ENCODE measurements around the gene MLXIP. TPM values are rescaled to one million over a fixed set of nuclear protein-coding genes. Genes with fewer than 3 reads are reported as not detected.

The MLXIP gene
- total RNA-seq, 1 experiment from 2014 or later, result 31.3 TPM

DNA sequence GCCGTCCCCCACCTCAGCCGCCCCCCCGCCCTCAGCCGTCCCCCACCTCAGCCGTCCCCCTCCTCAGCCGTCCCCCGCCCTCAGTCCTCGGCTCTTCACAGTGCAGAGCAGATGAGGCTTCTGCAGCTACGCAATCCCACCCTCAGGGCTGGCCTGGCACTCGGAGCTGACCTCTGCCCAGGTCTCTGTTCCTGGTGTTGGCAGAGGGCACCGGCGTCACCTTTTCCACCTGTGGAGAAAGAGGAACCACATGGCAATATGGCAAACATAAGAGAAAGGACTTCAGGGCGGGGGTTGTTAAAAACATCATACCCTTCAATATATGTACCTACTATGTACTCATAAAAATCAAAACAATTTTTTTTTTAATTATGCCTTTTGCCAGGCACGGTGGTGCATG, 45.8 kb downstream of the MLXIP start:
- DNase-seq (ENCODE audit: low spot score), result no peak

DNA sequence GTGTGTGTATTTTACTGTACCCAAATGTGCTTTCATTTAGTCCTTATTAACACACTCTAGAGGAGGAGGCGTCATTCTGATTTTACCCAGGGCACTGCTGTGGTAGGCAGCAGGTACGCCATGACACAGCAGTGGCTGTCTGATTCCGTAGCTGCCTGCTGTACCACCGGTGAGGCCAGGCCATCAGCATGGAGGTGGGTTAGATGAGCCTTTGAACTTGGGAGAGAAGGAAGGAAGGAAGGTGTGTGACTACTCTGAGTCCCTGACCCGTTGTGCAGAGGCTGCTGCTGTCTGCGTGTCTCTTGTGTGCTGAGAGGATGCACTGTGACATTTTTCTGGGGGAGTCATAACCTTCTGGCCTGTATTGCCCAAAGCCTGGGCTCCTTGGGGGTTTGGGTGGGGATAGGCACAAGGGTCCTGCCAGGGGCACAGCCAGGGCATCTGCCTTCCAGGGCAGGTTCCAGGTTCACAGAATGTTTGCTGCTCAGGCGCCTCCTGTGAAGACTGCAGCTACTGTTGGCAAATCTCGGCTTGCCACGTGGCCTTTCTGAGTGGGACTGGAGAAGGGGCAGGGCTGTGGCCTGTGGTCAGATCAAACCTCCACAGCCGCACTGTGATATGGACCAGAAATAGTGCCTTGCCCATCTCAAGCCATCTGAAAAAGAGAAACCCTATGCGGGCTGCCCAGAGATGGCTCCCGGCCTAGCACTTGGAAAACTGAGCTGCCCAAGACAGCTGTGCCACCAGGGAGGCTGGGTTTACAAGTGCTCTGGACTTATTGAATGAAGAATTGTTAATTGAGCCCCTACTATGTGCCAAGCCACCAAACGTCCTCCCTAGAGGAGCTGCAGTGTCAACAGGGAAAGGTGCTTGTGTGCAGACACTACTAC, 47.1 kb downstream of the MLXIP start:
- DNase-seq (ENCODE audit: low spot score), result no peak

DNA sequence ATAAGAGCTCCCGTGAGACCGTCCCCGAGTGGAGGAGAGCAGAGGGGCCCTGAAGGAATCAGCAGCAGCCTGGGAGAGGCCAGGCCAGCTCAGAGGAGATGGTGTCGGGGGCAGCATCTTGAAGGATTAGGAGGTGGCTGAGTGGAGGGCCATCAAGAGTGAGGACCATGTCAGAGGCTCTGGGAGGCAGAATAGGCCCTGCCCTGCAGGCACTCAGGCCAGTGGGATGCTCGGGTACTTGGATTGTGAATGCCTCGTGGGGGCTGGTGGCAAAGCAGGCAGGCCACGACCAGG, 47.7 kb downstream of the MLXIP start:
- DNase-seq (ENCODE audit: low spot score), result no peak

DNA sequence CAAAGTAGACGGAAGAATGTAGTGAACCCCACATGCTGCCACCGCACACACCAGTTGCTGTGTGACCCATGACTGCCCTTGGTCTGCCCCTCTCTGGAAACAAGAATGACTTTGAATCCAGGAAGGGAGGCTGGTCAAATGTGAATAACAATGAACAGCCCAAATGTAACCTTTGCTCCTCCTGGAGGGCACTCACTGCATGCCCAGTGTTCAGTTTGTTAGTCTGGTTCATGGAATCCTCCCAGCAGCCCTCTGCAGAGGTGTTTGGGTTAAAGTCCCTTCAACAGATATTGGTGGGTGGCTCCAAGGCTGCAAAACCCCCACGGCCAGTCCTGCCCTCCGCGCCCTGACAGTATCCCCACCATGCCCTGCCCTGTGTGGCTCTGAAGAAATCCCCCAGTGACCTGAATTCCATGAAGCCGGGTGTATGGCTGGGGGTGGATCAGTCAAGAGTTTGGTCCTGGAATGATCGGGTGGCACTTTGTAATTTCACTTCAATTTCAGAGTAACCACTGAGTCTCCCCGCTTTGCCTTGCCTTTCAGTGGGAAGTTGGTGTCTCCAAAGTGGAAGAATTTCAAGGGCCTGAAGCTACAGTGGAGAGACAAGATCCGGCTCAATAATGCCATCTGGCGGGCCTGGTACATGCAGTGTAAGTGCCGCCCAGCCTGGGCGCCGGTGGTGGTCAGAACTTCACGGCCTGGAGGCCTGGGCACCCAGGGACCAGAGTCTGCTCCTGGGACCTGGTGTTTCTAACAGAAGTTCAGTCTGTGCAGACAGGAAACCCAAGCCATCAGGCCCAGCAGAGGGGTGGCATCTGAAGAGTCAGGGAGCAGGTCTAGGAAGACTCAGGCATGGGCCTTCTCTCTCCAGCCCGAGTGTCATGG, 48.4 kb downstream of the MLXIP start:
- peak; percentile 60 for DNase-seq (ENCODE audit: low spot score)

DNA sequence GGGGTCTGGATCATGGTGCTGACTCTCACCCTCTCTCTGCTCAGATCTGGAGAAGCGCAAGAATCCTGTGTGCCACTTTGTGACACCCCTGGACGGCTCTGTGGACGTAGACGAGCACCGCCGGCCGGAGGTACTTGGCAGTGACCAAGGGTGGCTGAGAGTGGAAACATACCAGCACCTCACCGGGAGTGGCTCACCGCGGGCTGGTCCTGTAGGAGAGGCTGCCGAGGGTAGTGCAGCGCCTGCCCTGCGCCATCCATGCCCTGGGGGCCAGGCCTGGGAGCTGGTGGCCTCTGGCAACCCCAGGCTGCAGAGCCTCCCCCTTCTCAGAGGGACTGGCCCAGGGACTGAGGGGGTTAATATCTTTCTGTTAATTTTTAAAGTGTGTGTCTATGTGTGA, 49.3 kb downstream of the MLXIP start:
- no peak for DNase-seq (ENCODE audit: low spot score)

DNA sequence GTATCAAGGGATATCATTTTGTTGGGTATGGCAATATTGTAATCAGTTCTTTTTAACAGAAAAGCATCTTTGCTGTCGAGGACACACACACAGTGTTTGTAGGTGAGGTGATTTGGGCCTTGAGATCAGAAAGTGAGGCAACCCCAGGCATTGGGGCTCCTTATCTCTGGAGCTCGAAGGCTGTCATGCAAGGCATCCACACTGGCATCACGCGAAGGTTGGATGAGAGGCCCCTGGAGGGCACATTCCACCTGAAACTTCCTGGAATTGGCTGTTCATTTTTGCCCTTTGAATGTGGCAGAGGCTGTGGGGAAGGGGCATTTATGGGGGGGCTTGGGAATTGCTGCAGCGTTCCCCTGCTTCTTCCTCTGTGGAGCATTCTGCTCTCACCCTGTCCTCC, 49.9 kb downstream of the MLXIP start:
- DNase-seq (ENCODE audit: low spot score), result no peak

DNA sequence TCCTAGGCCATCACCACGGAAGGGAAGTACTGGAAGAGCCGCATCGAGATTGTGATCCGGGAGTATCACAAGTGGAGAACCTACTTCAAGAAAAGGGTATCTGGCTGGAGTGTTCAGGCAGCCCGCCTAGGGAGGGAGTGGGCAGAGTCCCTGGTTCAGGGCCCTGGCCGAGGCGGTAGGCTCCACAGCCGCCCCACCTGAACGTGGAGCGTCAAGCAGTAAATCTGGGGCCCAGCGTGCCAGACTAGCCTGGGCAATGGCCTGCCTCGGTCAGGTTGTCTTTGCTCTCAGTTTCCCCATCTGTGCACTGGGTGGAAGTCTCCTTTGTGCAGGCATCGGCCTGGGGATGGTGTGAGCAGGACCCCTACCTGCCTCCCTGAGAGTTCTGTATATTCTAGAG, 50.6 kb downstream of the MLXIP start:
- DNase-seq (ENCODE audit: low spot score), result no peak

DNA sequence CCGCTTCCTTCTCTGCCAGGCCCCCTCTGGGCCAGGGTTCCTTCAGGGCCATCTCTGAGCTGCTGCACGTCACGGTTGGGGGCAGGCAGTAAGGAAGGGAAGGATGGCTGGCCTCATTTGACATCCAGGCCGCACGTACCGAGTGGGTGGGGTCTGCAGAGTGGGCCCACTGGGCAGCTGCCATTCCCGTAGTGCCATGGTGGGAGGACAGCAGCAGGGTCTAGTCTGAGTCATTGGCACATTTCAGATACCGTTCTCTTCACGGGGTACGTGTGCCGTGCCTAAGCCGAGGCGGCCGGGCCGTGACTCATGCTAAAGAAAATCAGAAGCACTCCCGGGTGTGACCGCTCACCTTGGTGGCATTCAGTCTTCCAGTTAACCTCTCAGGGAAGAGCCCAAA, 51.6 kb downstream of the MLXIP start:
- DNase-seq (ENCODE audit: low spot score), result no peak

DNA sequence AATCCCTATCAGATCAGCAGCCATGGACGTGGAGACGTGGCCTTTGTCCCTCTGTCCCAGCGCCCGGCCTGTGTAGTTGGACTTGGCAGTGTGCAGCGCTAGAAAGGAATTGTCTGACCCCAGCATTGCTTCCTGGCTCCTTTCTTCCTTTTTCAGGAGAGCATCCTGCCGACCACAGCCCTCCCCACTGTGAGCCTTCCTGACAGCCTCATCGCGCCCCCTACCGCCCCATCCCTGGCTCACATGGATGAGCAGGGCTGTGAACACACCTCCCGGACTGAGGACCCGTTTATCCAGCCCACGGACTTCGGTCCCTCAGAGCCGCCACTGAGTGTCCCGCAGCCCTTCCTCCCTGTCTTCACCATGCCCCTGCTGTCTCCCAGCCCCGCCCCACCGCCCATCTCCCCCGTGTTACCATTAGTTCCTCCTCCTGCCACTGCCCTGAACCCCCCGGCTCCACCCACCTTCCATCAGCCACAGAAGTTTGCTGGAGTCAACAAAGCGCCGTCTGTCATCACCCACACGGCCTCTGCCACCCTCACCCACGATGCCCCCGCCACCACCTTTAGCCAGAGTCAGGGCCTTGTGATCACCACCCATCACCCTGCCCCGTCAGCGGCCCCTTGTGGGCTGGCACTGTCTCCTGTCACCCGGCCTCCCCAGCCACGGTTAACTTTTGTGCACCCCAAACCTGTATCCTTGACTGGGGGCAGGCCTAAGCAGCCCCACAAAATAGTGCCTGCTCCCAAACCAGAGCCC, 54.8 kb downstream of the MLXIP start:
- DNase-seq (ENCODE audit: low spot score), result no peak

DNA sequence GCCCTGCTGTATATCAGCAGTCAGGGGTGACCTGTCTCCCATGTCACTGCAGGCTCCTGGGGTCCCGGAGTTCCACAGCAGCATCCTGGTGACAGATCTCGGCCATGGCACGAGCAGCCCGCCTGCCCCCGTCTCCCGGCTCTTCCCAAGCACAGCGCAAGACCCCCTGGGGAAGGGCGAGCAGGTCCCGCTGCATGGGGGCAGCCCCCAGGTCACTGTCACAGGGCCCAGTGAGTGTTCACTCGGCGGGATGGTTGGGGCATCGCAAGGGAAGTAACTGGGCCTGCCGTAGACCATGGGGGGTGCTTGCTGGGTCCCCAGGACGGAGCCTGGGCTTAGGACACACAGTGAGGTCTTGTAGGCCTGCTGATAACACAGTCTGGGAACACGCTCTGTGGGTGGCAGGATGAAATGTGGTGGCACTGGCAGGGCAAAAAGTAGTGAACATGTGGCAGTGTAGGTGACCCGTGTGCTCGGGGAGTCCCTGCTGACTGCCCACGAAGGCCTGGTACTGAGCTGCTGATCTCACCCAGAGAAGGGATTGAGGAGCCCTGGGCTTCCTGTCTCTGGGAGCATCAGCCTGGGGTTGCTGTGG, 57.0 kb downstream of the MLXIP start:
- DNase-seq (ENCODE audit: low spot score), result no peak

DNA sequence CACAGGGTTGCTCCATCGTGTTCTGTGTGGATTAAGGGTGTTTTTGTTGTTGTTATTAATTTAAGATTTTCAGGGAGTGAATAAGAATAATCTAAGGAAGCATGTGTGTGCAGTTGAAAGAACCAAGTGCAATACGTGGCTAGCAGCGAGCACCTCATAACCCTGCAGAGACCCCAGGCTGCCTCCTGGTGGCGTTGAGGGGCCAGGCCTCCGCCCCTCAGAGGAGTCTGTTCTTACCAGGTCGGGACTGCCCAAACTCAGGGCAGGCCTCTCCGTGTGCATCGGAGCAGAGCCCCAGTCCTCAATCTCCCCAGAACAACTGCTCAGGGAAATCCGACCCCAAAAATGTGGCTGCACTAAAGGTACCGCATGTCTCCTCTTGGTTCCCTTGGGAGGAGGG, 58.7 kb downstream of the MLXIP start:
- DNase-seq (ENCODE audit: low spot score), result no peak

DNA sequence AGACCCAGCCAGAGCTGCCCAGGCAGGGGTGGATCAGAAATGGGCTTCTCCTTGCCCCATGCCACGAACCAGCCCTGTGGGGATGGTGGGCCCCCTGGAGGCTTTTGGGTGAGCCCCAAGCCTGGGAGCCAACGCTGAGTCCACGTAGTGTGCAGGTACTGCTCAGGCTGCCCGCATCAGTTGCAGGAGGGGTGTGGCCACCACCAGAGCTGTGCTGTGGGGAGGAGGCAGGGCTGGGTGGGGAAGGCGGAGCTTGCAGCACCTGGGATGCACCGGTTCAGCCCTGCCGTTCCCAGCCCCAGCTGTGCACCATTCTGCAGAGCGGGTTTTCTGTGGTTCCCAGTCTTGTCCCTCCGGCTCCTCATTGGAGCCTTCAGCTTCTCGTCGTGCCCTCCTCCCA, 59.1 kb downstream of the MLXIP start:
- peak; percentile 79 for DNase-seq (ENCODE audit: low spot score)

DNA sequence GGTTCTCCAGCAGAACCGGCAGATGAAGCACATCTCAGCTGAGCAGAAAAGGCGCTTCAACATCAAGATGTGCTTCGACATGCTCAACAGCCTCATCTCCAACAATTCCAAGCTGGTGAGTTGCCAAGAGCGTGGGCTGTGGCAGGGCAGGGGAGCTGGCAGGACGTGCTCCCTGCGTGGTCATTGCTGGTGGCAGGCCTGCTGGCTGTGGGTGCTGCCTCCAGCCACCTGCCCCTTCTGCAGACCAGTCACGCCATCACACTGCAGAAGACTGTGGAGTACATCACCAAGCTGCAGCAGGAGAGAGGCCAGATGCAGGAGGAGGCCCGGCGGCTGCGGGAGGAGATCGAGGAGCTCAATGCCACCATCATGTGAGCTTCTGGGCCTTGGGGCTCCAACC, 59.6 kb downstream of the MLXIP start:
- DNase-seq (ENCODE audit: low spot score), result no peak

DNA sequence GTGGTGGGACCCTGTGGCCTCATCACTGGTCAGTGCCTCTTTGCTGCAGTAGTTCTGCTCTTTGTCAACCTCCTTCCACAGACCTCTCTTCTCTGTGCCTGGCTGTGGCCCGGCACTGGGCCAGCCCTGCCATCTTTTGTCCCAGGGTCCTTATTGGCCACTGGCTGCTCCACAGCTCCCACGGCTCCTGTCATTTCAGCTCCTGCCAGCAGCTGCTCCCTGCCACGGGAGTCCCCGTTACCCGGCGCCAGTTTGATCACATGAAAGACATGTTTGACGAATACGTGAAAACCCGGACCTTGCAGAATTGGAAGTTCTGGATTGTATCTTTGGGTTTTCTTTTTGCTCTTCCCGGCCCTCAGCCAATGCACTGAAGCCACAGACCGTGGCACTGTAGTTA, 60.1 kb downstream of the MLXIP start:
- DNase-seq (ENCODE audit: low spot score), result no peak

DNA sequence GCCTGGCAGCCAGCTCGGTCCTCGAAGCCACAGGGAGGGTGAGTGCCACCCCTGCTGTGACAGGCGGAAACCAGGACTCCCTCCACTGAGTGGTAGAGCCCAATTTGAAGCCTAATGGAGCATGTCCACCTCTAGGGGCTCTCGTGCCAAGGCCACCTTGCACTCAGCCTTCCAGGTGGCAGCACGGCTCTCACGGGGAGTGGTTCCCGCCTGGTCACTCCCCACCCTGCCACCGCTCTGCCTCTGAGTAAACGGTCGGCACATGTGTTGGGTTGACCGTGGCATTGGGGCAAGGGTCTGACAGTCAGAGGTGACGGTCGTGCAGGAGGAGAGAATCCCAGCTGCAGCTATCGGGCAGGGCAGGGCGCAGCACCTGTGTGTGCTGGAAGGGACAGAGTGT, 60.7 kb downstream of the MLXIP start:
- DNase-seq (ENCODE audit: low spot score), result peak; percentile 67

DNA sequence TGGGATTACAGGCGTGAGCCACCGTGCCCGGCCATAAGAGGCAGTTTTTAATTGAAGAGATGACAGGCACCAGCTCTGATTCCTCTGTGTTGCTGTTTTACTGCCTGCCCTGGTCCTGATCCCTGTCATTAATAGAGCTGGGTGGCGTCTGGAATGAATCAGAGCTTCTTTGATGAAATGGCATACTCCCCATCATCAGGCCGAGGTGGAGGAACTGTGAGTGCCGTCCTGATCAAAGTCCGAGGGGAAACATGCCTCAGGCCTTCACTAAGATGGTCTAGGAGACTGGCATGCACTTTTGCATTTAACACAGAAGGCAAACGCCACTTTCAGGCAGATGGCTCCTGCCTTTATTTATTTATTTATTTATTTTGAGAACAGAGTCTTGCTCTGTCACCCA, 61.4 kb downstream of the MLXIP start:
- DNase-seq (ENCODE audit: low spot score), result peak; percentile 92

DNA sequence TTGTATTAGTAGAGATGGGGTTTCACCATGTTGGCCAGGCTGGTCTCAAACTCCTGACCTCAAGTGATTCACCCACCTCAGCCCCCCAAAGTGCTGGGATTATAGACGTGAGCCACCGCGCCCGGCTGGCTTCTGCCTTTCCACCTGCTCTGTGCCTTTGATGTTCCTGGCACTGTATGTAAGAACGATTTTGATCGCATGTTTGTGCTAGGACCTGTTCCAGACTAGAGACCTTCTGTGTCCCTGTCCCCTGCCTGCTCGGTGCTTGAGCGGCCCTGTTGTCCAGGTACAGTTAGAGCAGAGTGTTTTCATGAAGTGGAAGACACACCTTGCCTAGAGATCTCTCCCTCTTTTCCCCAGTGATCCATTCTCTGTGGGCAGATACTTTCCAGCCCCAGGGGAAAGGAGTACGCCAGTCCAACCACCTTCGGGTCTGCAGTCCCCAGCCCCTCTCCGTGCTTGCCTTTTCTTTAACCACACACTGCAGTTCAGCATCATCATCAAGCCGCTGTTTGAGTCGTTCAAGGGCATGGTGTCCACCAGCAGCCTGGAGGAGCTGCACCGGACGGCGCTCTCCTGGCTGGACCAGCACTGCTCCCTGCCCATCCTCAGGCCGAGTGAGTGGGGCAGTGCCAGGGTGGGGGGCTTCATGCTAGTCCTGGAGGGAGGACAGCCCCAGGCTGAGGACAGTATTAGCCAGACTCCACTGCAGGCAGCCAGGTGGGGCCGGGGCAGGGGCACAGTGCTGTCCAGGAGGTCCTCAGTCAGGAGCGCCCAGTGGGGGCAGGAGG, 62.1 kb downstream of the MLXIP start:
- DNase-seq (ENCODE audit: low spot score), result no peak

DNA sequence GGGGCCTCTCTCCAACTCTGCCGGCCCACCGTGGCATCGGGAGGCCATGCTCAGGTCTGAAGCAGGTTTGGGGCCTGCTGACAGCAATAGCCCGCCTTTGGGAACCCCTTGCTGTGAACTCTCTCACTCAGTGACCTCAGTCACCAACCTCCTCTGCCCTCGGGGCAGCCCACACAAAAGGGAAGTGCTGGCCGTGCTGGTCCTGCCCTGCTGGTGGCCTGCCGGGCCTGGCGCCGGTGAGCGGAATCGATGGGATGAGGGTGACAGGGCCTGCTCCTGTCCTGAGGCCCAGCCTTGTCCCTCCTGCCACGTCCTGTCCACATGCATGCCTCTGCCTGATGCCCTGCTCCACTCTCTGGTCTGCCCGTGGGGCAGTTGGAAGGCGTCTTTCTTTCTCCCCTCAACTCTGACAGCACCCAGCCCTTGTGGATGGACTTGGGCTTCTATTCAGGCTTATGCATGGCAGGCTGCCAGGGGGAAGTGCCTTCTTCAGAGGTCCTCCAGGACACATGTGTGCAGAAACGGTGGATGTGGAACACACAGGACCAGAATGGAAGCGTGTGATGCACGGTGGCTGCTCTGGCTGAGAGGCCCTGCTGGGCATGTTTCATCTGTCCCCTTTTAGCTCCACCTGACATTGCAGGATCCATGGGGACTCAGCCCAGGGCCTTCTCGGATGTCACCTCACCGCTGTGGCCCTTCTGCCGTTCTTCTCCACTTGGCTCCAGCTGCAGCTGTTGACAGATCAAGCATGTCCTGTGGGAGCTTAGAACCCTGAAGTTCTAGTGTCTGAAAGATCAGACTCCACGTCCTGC, 63.6 kb downstream of the MLXIP start:
- DNase-seq (ENCODE audit: low spot score), result no peak

DNA sequence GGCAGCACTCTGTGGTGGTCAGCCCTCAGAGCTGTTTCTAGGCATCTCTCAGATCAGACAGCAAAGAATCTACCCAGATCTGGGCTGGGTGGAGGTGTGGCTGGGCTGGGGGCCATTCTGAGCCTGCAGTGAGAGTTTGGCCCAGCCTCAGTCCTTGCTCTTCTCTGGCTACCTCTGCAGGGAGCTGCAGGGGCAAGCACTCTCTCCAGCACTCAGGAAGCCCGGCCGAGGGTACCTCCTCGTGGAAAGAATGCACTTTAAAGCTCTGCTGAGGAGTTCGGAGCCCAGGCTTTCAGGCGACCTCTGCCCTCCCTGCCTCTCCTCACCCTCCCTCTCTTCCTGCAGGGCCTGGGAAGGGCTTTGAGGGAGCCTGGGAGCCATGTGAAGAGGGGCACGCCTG, 64.3 kb downstream of the MLXIP start:
- DNase-seq (ENCODE audit: low spot score), result no peak

DNA sequence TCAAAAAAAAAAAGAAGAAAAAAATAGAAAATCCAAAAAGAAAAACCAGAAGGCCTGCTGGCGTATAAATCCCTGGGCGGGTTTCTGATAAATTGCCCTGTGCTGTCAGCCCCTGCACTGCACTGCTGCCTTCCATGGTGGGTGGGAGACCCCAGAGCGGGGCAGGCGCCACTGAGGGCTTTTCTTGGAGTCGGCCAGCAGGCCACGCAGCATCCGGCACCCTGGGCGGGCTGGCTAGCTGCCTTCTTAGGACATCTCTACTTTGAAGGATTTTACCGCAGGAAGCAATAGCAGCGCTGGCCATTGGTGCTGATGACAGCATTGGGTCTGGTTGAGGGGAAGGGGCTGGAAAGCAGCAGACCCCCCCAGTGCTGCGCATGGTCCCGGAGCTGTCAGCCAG, 66.3 kb downstream of the MLXIP start:
- no peak for DNase-seq (ENCODE audit: low spot score)

All from HT-29 (cell line).